Aorta (tissue), 5 donors: ENCODE measurements around the gene PIK3R6. TPM values are rescaled to one million over a fixed set of nuclear protein-coding genes. Genes with fewer than 3 reads are reported as not detected.
A peak's percentile ranks its signal among the peaks of the same experiment; 100 is the strongest.

Experiments
- ATAC-seq: fragments of 200-7000 bp; cut with Tn5 transposase; one replicate; pipeline ENCODE4 v1.9.1; 2022; ENCODE audit warnings: moderate library complexity; ENCODE audit not compliant: low FRiP score
- DNase-seq, 2 donors: peaks; one replicate each; pipeline ENCODE4 v3.0.0-alpha.2; 2020
- H3K27ac ChIP-seq, 2 donors: one replicate each; pipeline ENCODE4 v1.5.1; 2013; ENCODE audit warnings: low read length in 2 of 2, mild to moderate bottlenecking in 2 of 2, moderate library complexity in 2 of 2, control low read depth in 1 of 2, inconsistent platforms in 1 of 2, low read depth in 1 of 2
- H3K27me3 ChIP-seq, 2 donors: one replicate each; pipeline ENCODE4 v1.6.1; 2013; ENCODE audit warnings: control low read depth in 1 of 2, low read length in 1 of 2, mild to moderate bottlenecking in 1 of 2, moderate library complexity in 1 of 2; ENCODE audit not compliant: insufficient read depth in 2 of 2, control insufficient read depth in 1 of 2
- H3K36me3 ChIP-seq, 2 donors: one replicate each; pipeline ENCODE4 v1.6.1; 2013; ENCODE audit warnings: control low read depth in 1 of 2, low read length in 1 of 2, mild to moderate bottlenecking in 1 of 2; ENCODE audit not compliant: insufficient read depth in 2 of 2, control insufficient read depth in 1 of 2
- H3K4me1 ChIP-seq, 2 donors: one replicate each; pipeline ENCODE4 v1.6.1; 2013; ENCODE audit warnings: low read length in 2 of 2, control low read depth in 1 of 2, mild to moderate bottlenecking in 1 of 2, moderate library complexity in 1 of 2; ENCODE audit not compliant: insufficient read depth in 2 of 2, control insufficient read depth in 1 of 2
- H3K4me3 ChIP-seq, 2 donors: one replicate each; pipeline ENCODE4 v1.5.1; 2013; ENCODE audit warnings: low read length in 2 of 2, control low read depth in 1 of 2, mild to moderate bottlenecking in 1 of 2
- H3K9me3 ChIP-seq: one replicate; pipeline ENCODE4 v1.6.1; 2013; ENCODE audit warnings: mild to moderate bottlenecking, low read length; ENCODE audit not compliant: control insufficient read depth
- WGBS, 2 donors: extraction: QIAGEN DNeasy Blood & Tissue Kit; methylation state at CpG; one replicate each; pipeline ENCODE4 v1.1.7; 2013; 5-methylcytosine and 5-hydroxymethylcytosine counted together
- intact Hi-C, 2 donors: fragments of 100-400 bp; cut with DNase I; formaldehyde crosslinking; loops; one replicate each; pipeline versions ENCODE4 v1.14.2 to v1.15.0; 2022
- polyA plus RNA-seq, 2 donors: library from polyadenylated mRNA; stranded (reverse); fragments of 200-250 nt; gene quantifications; one replicate each; pipeline ENCODE4 v1.2.3, GENCODE V29; 2013
- total RNA-seq, 2 donors: library from RNA; stranded (reverse); fragmentation: NEBNext Ultra II Directional; extraction: Animal tissue kit (Norgen Biotek cat#: 25700); gene quantifications; one replicate each; pipeline ENCODE4 v1.2.1, GENCODE V29; 2021
- donor health status: healthy with polysubstance abuse.
- donor health status: Bipolar disorder and iron deficiency.
- donor health status: DM: no; HTN: no; CAD: no.
- donor health status: DM: no; HTN: no; CAD: no.
- donor health status: DM: yes; HTN: yes; CAD: no.

PIK3R6 gene
- total and polyA plus RNA-seq, 4 donors: 0.10 to 3.5 (median 1.0) TPM

DNA sequence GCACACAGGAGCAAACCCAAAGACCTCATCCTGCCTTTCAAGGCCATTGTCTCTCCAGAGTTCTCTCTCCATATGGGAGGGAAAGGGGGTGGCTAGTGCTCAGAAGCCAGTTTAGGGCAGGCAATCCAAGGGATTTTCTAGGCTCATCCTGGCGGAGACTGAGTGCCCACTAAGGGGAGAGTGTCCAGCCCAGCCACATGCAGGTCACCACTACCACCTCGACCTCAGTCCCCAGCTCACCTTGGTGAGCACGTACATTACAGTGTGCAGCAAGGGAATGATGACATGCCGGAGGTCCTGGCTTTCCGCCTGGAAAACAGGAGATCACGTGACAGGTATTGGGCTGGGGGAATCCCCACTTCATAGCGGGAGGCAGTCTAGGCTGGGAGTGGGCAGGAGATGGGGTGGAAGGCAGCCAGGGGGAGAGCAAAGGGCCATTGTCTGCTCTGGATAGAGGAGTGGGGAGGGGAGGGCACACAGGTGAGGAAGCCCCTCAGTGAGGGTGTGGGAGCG is 29.9 kb downstream of the PIK3R6 start:
- ATAC-seq: no peak
- Histone ChIP-seq H3K4me1 (no peaks in the 10 kb centered on the region), H3K27me3 (no peaks in the 10 kb centered on the region), H3K4me3 (no peak overlapping the region), H3K27ac (no peak overlapping the region), H3K9me3 (peaks cover 2% of the 10 kb centered on the region), H3K36me3 (no peaks in the 10 kb centered on the region)
- intact Hi-C loops: no loop called here
- no peak for DNase-seq
- 60 to 64% methylated on average over 8 of the region's 8 CpGs for WGBS, 2 donors

DNA sequence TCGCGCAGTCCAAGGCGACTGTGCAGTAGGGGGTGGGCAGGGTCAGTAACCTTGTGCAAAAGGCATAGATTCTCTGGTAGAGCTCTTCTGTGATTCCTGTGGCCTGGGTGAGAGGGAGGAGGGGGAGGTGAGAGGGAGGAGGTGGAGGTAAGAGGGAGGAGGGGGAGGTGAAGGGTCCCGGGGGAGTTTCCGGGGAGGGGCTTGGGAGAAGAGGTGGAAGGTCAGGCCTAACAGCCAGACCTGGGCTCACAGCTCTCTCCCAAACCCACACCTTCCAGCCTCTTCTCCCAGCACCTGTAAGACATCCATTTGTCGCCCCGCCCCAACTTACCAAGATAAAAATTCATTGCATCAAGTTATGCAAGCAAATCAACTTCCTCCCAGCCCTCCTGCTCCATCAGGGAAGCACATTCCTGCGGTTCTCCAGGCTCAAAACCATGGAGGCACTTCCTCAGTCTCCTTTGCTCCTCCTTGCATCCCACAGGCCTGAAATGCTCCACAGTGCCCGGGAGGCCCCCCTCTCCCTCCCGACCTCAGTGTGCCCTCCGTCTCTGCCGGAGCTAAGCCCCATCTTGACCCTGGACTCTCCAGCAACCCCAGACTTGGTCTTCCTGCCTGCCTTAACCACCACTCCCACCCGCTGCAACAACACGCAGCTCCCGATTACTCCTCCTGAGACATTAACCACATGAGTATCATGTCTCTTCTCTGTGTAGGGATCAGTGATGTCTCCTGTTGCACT is 30.5 kb downstream of the PIK3R6 start:
- no peaks in the 10 kb centered on the region for H3K36me3 ChIP-seq
- H3K4me1 ChIP-seq: no peaks in the 10 kb centered on the region
- 85% methylated on average over 15 of the region's 15 CpGs for WGBS, 2 donors
- no peaks in the 10 kb centered on the region for H3K27me3 ChIP-seq
- no peak overlapping the region for H3K4me3 ChIP-seq
- peaks cover 2% of the 10 kb centered on the region for H3K9me3 ChIP-seq
- ATAC-seq (no peak), DNase-seq (no peak)
- intact Hi-C loops: no loop called here
- no peak overlapping the region for H3K27ac ChIP-seq

DNA sequence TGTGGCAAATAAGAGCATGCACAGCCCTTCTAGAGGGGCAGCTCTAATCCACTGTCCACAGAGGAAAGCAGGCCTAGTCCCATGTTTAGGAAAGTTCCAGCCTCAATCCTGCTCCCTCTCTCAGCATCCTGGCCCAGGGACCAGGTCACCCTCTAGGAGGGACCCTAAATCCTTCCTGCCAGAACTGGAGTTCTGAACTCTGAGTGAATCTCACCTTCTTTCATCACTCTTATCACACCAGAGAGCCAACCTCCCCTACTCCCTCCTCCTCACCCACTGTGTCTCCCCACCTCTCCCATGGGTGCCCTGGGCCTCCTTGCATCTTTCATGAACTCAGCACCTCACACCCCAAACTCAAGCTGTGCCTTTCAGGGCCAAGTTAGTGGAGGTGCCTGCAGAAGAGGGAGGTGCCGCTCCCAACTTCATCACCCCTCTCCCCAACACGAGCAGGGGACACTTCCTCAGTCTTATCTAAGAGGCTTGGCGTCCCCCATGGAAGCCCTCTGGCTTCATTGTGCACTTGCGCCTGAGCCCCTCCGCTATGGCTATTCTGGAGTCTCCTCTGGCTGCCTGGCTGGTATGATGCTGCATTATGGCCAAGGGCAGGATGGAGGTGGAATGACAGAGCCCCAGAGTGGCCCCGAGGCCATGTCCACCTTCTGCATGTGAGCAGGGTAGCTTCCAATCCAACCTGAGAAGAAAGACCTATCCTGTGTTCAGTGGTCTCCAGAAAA is 31.7 kb downstream of the PIK3R6 start:
- WGBS, 2 donors: 88 to 91% methylated on average over 6 of the region's 6 CpGs

DNA sequence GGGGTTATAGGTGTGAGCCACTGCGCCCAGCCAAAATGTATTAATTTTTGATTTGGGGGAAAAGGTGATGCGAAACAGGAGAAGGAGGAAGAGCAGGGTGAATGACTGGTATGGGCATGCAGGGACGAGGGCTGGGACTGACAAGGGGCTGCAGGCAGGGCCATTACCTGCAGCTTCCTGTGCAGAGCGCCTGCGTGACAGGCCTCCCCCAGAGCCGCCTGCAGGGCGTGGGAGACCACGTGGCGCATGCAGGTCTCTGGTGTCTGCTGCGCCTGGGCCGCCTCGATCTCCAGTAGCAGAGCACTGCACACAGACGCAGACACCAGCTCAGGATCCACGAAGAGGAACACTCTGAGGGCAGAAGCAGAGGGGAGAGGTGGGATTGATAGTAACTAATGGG is 32.4 kb downstream of the PIK3R6 start:
- no peak overlapping the region for H3K27ac ChIP-seq
- H3K9me3 ChIP-seq: peaks cover 2% of the 10 kb centered on the region
- ATAC-seq (no peak), DNase-seq (no peak)
- H3K36me3 ChIP-seq: no peaks in the 10 kb centered on the region
- 94 to 96% methylated on average over 14 of the region's 14 CpGs for WGBS, 2 donors
- H3K4me3 ChIP-seq: no peak overlapping the region
- H3K4me1 ChIP-seq: no peaks in the 10 kb centered on the region
- intact Hi-C loops: no loop called here
- no peaks in the 10 kb centered on the region for H3K27me3 ChIP-seq

More for the DNA sequence above, 31.7 kb downstream of the PIK3R6 start:
- Histone ChIP-seq H3K27ac (no peak overlapping the region), H3K4me1 (no peaks in the 10 kb centered on the region), H3K9me3 (peaks cover 2% of the 10 kb centered on the region), H3K4me3 (no peak overlapping the region), H3K36me3 (no peaks in the 10 kb centered on the region), H3K27me3 (no peaks in the 10 kb centered on the region)
- ATAC-seq (no peak), DNase-seq (no peak)
- intact Hi-C loops: no loop called here

DNA sequence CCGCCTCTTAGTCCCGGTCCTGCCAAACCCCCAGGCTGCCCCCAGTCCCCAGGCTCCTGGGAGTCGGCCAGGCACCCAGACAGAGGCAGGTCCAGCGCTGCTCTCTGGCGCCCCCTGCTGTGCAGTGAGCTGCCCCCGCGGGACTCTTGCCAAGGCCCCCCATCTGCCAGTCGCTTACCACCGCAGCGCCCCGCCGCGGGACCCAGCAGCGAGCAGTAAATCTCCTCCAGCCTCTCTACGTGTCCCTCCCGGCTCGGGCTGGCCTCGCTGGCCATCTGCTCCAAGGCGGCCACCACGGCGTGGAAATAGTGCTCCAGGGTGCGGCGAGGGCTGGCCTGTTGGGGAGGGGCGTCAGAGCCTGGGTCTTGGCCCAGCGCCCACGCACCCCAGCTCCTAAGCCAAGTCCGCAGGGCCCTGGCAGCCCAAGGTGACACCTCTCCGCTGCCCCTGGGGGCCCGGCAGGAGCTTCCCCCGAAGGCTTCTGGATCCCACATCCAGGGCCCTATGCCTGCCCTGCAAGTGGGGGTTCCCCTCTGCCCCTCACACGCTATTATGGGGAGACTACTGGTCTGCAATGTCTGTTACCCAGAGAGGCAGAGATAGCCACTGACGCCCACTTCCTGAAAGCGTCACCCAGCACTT is 34.6 kb downstream of the PIK3R6 start:
- no peaks in the 10 kb centered on the region for H3K27me3 ChIP-seq
- DNase-seq: no peak

DNA sequence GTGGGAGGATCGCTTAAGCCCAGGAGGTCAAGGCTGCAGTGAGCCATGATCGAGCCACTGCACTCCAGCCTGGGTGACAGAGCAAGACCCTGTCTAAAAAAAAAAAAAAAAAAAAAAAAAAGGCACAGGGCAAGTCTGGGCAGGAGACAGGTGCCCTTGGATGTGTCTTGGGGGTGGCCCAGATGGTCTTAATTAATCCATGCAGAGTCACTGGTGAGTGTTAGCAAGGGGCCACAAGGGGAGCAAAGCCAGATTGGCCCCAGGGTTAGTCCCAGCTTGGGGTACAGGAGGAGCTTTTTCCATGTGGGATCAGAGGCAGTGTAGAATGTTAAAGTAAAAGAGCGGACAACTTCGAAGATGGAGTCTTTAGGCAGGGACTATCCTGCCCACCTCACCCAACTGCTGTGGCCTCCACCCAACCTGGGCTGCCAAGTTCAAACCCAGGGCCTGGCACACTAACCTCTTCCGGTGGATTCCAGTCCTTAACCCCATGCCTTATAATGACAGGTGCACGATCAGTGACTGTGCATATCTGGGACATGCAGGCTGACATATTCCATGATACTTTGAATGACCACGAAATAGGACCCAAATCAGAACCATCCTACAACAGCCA is 36.1 kb downstream of the PIK3R6 start:
- no peak overlapping the region for H3K4me3 ChIP-seq
- no peaks in the 10 kb centered on the region for H3K4me1 ChIP-seq
- H3K27ac ChIP-seq: no peak overlapping the region
- no peaks in the 10 kb centered on the region for H3K27me3 ChIP-seq
- H3K36me3 ChIP-seq: no peaks in the 10 kb centered on the region
- intact Hi-C loops: no loop called here
- peaks cover 2% of the 10 kb centered on the region for H3K9me3 ChIP-seq
- DNase-seq (no peak), ATAC-seq (no peak)
- 91 to 92% methylated on average over 7 of the region's 7 CpGs for WGBS, 2 donors

More for the DNA sequence above, 34.6 kb downstream of the PIK3R6 start:
- H3K27ac ChIP-seq: no peak overlapping the region
- ATAC-seq: peak; percentile 19
- no peak overlapping the region for H3K4me3 ChIP-seq
- peaks cover 2% of the 10 kb centered on the region for H3K9me3 ChIP-seq
- WGBS, 2 donors: 24 to 27% methylated on average over 27 to 33 of the region's 33 CpGs
- H3K4me1 ChIP-seq: no peaks in the 10 kb centered on the region
- intact Hi-C loops: no loop called here
- no peaks in the 10 kb centered on the region for H3K36me3 ChIP-seq

DNA sequence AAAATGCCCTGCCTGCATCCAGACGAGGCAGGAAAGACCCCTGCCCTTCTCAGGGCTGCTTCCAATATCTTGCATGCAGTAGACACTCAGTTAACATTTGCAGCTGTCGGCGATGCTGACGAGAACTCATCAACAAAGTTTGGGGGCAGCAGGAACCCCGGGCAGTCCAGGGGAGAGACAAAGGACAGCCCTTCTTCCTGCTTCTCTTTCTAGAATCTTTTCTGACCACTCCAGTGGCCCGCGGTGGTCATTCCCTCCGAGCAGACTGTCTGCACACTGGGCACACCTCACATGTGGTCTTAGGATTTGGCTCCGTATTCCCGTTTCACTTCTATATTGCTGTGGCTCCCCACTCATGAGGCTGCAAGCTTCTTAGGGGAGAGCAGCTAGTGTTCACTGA is 37.3 kb downstream of the PIK3R6 start:
- no peak for ATAC-seq
- Histone ChIP-seq H3K4me3 (no peak overlapping the region), H3K27me3 (no peaks in the 10 kb centered on the region), H3K9me3 (peaks cover 2% of the 10 kb centered on the region), H3K36me3 (no peaks in the 10 kb centered on the region), H3K4me1 (no peaks in the 10 kb centered on the region), H3K27ac (no peak overlapping the region)
- 80 to 85% methylated on average over 10 of the region's 10 CpGs for WGBS, 2 donors
- intact Hi-C loops: no loop called here
- no peak for DNase-seq

DNA sequence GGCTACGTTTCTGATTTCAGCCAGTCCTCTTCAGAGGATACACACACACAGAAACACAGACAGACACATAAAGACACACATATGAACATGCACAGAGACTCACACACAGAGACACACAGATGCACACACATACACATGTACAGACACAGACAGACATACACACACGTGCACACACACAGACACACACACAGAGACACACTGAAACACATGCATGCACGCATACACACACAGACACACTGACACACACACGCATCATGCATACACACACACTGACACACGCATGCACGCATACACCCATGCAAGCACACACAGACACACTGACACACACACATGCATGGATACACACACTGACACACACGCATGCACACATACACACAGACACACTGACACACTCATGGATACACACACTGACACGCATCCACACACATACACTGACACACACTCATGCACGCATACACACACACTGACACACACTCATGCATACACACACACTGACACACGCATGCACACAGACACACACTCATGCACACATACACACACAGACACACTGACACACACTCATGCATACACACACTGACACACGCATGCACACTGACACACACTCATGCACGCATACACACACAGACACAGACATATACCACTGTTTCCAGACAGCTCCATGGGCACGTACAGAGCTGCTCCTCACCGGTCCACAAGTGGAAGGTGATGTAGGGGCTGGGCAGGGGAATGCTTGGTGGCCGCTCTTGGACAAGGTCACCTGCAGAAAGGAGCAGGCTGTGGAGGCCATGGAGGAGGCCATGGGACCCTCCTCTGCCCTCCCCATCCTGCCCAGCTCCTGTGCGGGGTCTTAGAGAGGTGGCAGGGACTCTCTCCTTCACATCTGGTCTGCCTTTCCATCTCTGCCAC is 38.2 kb downstream of the PIK3R6 start:
- no peak for DNase-seq
- H3K27ac ChIP-seq: no peak overlapping the region
- H3K36me3 ChIP-seq: no peaks in the 10 kb centered on the region
- intact Hi-C loops: no loop called here
- H3K4me1 ChIP-seq: no peaks in the 10 kb centered on the region
- 92 to 96% methylated on average over 16 of the region's 16 CpGs for WGBS, 2 donors
- no peak for ATAC-seq
- H3K4me3 ChIP-seq: no peak overlapping the region
- H3K9me3 ChIP-seq: no peaks in the 10 kb centered on the region
- H3K27me3 ChIP-seq: no peaks in the 10 kb centered on the region
